IMR-90 (cell line): ENCODE data around the gene MTUS2. TPM values are rescaled to one million over a fixed set of nuclear protein-coding genes. Genes with fewer than 3 reads are reported as not detected.

Source experiments
- ATAC-seq: fragments of 200-7000 bp; cut with Tn5 transposase; 2 replicates; pipeline ENCODE4 v1.9.1; 2020; ENCODE audit warnings: low read depth, mild to moderate bottlenecking, moderate library complexity
- BruUV-seq: library from RNA; stranded (reverse); fragments of 400-500 nt; replicated peaks from 2 replicates; lab custom pipeline; 2021; lab: Mats Ljungman, UMichigan
- CTCF ChIA-PET: fragments of 300-600 bp; formaldehyde crosslinking; extraction: SDS; loops from one replicate; lab custom pipeline; 2021; ENCODE audit warnings: antibody characterized with exemption; lab: Yijun Ruan, JAX
- POLR2A ChIA-PET: fragments of 300-600 bp; sonication (Branson Sonifier 250); formaldehyde crosslinking; loops from one replicate; lab custom pipeline; 2022; ENCODE audit warnings: antibody characterized with exemption; ENCODE audit not compliant: unreplicated experiment; lab: Charles Lee
- DNase-seq: peaks from one replicate; pipeline ENCODE4 v3.0.0; 2013
- H2AFZ ChIP-seq: replicated peaks from 2 replicates; pipeline ENCODE3; 2013; ENCODE audit warnings: low read length, mild to moderate bottlenecking; ENCODE audit not compliant: poor library complexity
- H2AK5ac ChIP-seq: 2 replicates; pipeline ENCODE4 v1.6.1; 2013; ENCODE audit warnings: low read depth, low read length, inconsistent platforms
- H2AK9ac ChIP-seq: replicated peaks from 2 replicates; pipeline ENCODE3; 2013; ENCODE audit warnings: mild to moderate bottlenecking, low read depth, low read length, moderate library complexity; ENCODE audit not compliant: poor library complexity
- H2BK120ac ChIP-seq: 2 replicates; pipeline ENCODE4 v1.6.1; 2013; ENCODE audit warnings: low read depth, low read length, inconsistent platforms
- H2BK15ac ChIP-seq: 3 replicates; pipeline ENCODE4 v1.6.1; 2013; ENCODE audit warnings: low read depth, low read length, inconsistent platforms
- H2BK20ac ChIP-seq: 2 replicates; pipeline ENCODE4 v1.6.1; 2013; ENCODE audit warnings: low read depth, mild to moderate bottlenecking, inconsistent platforms, low read length, moderate library complexity
- H2BK5ac ChIP-seq: 2 replicates; pipeline ENCODE4 v1.6.1; 2013; ENCODE audit warnings: mild to moderate bottlenecking, low read depth, low read length, inconsistent platforms; ENCODE audit not compliant: poor library complexity, severe bottlenecking
- H3K14ac ChIP-seq: replicated peaks from 2 replicates; pipeline ENCODE4 v1.6.1; 2013; ENCODE audit warnings: low read depth, low read length, inconsistent platforms
- H3K18ac ChIP-seq: 2 replicates; pipeline ENCODE4 v1.6.1; 2013; ENCODE audit warnings: low read depth, low read length, control low read depth
- H3K23ac ChIP-seq: 2 replicates; pipeline ENCODE4 v1.6.1; 2013; ENCODE audit warnings: low read depth, low read length, inconsistent platforms
- H3K27ac ChIP-seq: 2 replicates; pipeline ENCODE4 v1.5.1; 2013; ENCODE audit warnings: mild to moderate bottlenecking, control low read depth, low read length; ENCODE audit not compliant: insufficient read depth
- H3K27me3 ChIP-seq: 2 replicates; pipeline ENCODE4 v1.6.1; 2013; ENCODE audit warnings: low read length; ENCODE audit not compliant: control insufficient read depth, insufficient read depth
- H3K36me3 ChIP-seq: 2 replicates; pipeline ENCODE4 v1.6.1; 2013; ENCODE audit warnings: low read length, mixed read lengths; ENCODE audit not compliant: control insufficient read depth, insufficient read depth
- H3K4ac ChIP-seq: 2 replicates; pipeline ENCODE4 v1.6.1; 2013; ENCODE audit warnings: low read depth, low read length, inconsistent platforms
- H3K4me1 ChIP-seq: 2 replicates; pipeline ENCODE4 v1.6.1; 2013; ENCODE audit warnings: low read length, mixed read lengths; ENCODE audit not compliant: control insufficient read depth, insufficient read depth
- H3K4me2 ChIP-seq: 2 replicates; pipeline ENCODE4 v1.6.1; 2013; ENCODE audit warnings: low read depth, mild to moderate bottlenecking, control low read depth, low read length, moderate library complexity
- H3K4me3 ChIP-seq: 2 replicates; pipeline ENCODE4 v1.5.1; 2013; ENCODE audit warnings: low read depth, mild to moderate bottlenecking, control low read depth, low read length, moderate library complexity; ENCODE audit not compliant: insufficient read depth
- H3K56ac ChIP-seq: 2 replicates; pipeline ENCODE4 v1.6.1; 2013; ENCODE audit warnings: low read length, inconsistent platforms; ENCODE audit not compliant: insufficient read depth; ENCODE audit errors: extremely low read depth
- H3K79me1 ChIP-seq, 2 experiments: 2 replicates each; pipeline ENCODE4 v1.6.1; 2013; ENCODE audit warnings: low read length in 2 of 2, inconsistent platforms in 1 of 2, low read depth in 1 of 2
- H3K9ac ChIP-seq: 2 replicates; pipeline ENCODE4 v1.6.1; 2013; ENCODE audit warnings: low read depth, low read length, control low read depth
- H3K9me1 ChIP-seq: 2 replicates; pipeline ENCODE4 v1.6.1; 2013; ENCODE audit warnings: low read length, inconsistent platforms; ENCODE audit not compliant: insufficient read depth
- H3K9me3 ChIP-seq: 2 replicates; pipeline ENCODE4 v1.6.1; 2013; ENCODE audit warnings: low read length; ENCODE audit not compliant: control insufficient read depth, insufficient read depth
- H4K20me1 ChIP-seq: 2 replicates; pipeline ENCODE4 v1.6.1; 2013; ENCODE audit warnings: low read length, inconsistent platforms; ENCODE audit not compliant: insufficient read depth
- H4K5ac ChIP-seq: 2 replicates; pipeline ENCODE4 v1.6.1; 2013; ENCODE audit warnings: mild to moderate bottlenecking, low read depth, low read length, control low read depth
- H4K8ac ChIP-seq, 2 experiments: 2 replicates each; pipeline ENCODE4 v1.6.1; 2013; ENCODE audit warnings: low read depth in 2 of 2, low read length in 2 of 2, control low read depth in 1 of 2, inconsistent platforms in 1 of 2
- H4K91ac ChIP-seq: 2 replicates; pipeline ENCODE4 v1.6.1; 2013; ENCODE audit warnings: low read depth, low read length, inconsistent platforms; ENCODE audit not compliant: insufficient read depth
- BHLHE40 ChIP-seq: fragments of 150-350 bp; IDR thresholded peaks from 2 replicates; pipeline ENCODE4 v1.6.1; 2016; ENCODE audit warnings: mild to moderate bottlenecking, low read depth, low read length
- CEBPB ChIP-seq: IDR thresholded peaks from 2 replicates; pipeline ENCODE4 v1.6.1; 2012; ENCODE audit warnings: low read depth, low read length, improper control_type of control experiment
- FOS ChIP-seq: fragments of 150-350 bp; IDR thresholded peaks from 2 replicates; pipeline ENCODE4 v1.6.1; 2016; ENCODE audit warnings: low read depth, low read length
- MAFK ChIP-seq: IDR thresholded peaks from 2 replicates; pipeline ENCODE4 v1.6.1; 2012; ENCODE audit warnings: low read depth, low read length, improper control_type of control experiment
- MAZ ChIP-seq: IDR thresholded peaks from 2 replicates; pipeline ENCODE4 v1.6.1; 2012; ENCODE audit warnings: low read depth, mild to moderate bottlenecking, low read length, improper control_type of control experiment, moderate library complexity, borderline replicate concordance
- POLR2A ChIP-seq: IDR thresholded peaks from 2 replicates; pipeline ENCODE4 v1.6.1; 2012; ENCODE audit warnings: mild to moderate bottlenecking, low read depth, low read length
- RFX5 ChIP-seq: IDR thresholded peaks from 2 replicates; pipeline ENCODE4 v1.8.0; 2012; ENCODE audit warnings: low read depth, mild to moderate bottlenecking, low read length, moderate library complexity
- WGBS, 2 experiments: methylation state at CpG; one replicate each; pipeline versions ENCODE4 v1.1.5 to v1.1.7; 2013; ENCODE audit warnings: missing lambda C conversion rate in 2 of 2; ENCODE audit not compliant: insufficient read length in 1 of 2; ENCODE audit errors: extremely low coverage in 2 of 2; 5-methylcytosine and 5-hydroxymethylcytosine counted together
- dilution Hi-C: fragments of 300-500 bp; cut with HindIII; formaldehyde crosslinking; loops from one replicate; pipeline ENCODE4 v1.14.3; 2018; ENCODE audit warnings: low sequenced_read_pairs; ENCODE audit not compliant: unreplicated experiment
- in situ Hi-C: fragments of 300-500 bp; cut with MboI; formaldehyde crosslinking; loops from 3 replicates; pipeline ENCODE4 v1.14.3; 2019; ENCODE audit warnings: low sequenced_read_pairs, inconsistent platforms, mixed read lengths
- intact Hi-C: fragments of 100-400 bp; cut with micrococcal nuclease; formaldehyde crosslinking; loops from 2 replicates; pipeline ENCODE4 v1.10.0; 2022
- polyA plus RNA-seq, 3 experiments: library from polyadenylated mRNA; depleted of rRNA; stranded (reverse); fragments of >200 nt; gene quantifications; 2 replicates each; pipeline ENCODE4 v1.2.3, GENCODE V29; 2012; ENCODE audit warnings: low replicate concordance in 1 of 3
- total RNA-seq: library from RNA; depleted of rRNA; stranded (reverse); fragments of >200 nt; gene quantifications from 2 replicates; pipeline ENCODE4 v1.2.3, GENCODE V29; 2012

The MTUS2 gene
- total and polyA plus RNA-seq, 2 of the 4 experiments (the other 2 are of a cell fraction), result under 0.01 to 0.02 TPM

DNA sequence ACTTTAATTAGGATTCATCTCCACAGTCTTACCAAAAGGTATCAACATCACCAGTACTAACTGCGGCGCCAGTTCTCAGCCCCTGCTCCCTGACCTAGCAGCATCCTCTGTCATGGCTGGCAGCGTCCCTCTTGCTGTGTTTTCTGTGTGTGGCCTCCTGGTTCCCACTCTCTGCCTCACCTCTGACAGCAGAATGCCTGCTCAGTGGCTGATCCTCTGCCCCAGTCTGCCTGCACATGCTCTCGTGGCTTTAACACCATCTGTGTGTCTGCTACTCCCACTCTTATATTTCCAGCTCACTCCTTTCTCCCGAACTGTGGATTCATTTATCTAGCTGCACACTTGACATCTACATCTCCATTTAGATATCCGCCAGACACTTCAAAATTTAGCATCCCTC, 341.5 kb downstream of the MTUS2 start:
- ChIA-PET CTCF (no interaction called here), POLR2A (no interaction called here)
- no peak overlapping the region for H3K56ac ChIP-seq
- no peak overlapping the region for H4K91ac ChIP-seq
- dilution Hi-C loops (no loop called here), intact Hi-C loops (no loop called here), in situ Hi-C loops (no loop called here)
- H2BK15ac ChIP-seq, result no peak overlapping the region
- no peaks in the 10 kb centered on the region for H3K36me3 ChIP-seq
- H2BK20ac ChIP-seq, result no peak overlapping the region
- no peak overlapping the region for H4K5ac ChIP-seq
- H4K20me1 ChIP-seq, result no peaks in the 10 kb centered on the region
- WGBS, 2 experiments, result 30% methylated on average over 6 of the region's 6 CpGs; no CpG with 5 or more reads in 1 of the 2 experiments
- H4K8ac ChIP-seq, result no peak overlapping the region
- H2BK120ac ChIP-seq, result no peak overlapping the region
- no peaks in the 10 kb centered on the region for H3K4me1 ChIP-seq
- no peak for ATAC-seq
- no peak overlapping the region for H3K23ac ChIP-seq
- no peaks in the 10 kb centered on the region for H3K27me3 ChIP-seq
- no peak overlapping the region for H3K27ac ChIP-seq
- no peak overlapping the region for H3K4me3 ChIP-seq
- no peak overlapping the region for H3K4ac ChIP-seq
- no peak overlapping the region for H2AFZ ChIP-seq
- H2BK5ac ChIP-seq, result no peak overlapping the region
- no peaks in the 10 kb centered on the region for H3K79me1 ChIP-seq
- H2AK9ac ChIP-seq, result no peak overlapping the region
- no peak overlapping the region for H3K14ac ChIP-seq
- BruUV-seq, result no TSS peak
- H3K9ac ChIP-seq, result no peak overlapping the region
- no peak overlapping the region for H3K18ac ChIP-seq
- H3K9me3 ChIP-seq, result peaks cover 19% of the 10 kb centered on the region
- no peak for DNase-seq
- H3K4me2 ChIP-seq, result no peak overlapping the region
- no peak overlapping the region for H2AK5ac ChIP-seq
- H3K9me1 ChIP-seq, result no peaks in the 10 kb centered on the region
- TF ChIP-seq MAZ, result no peak
- TF ChIP-seq MAFK, result no peak
- TF ChIP-seq POLR2A, result no peak
- TF ChIP-seq CEBPB, result no peak
- no peak for TF ChIP-seq BHLHE40
- TF ChIP-seq FOS, result no peak
- TF ChIP-seq RFX5, result no peak
